Measurements from ENCODE around the gene GNA15. TPM values are rescaled to one million over a fixed set of nuclear protein-coding genes. Genes with fewer than 3 reads are reported as not detected.

The GNA15 gene
- total RNA-seq, 6 experiments from 2014 or later, result 0.31 to 3.9 (median 0.83) TPM

- Histone ChIP-seq H3K4me1 (peaks cover 0 to 20% (median 4%) of the 10 kb centered on the region in 4 donors), H3K27me3 (no peaks in the 10 kb centered on the region), H3K36me3 (peaks cover 0 to 15% (median 3%) of the 10 kb centered on the region in 4 donors), H3K9me3 (no peaks in the 10 kb centered on the region), H3K27ac (peak overlapping the region; percentile 24 to 81 (median 60)), H3K4me3 (peak overlapping the region; percentile 19 to 31 (median 28))
- TF ChIP-seq CTCF (IDR thresholded peaks at IDR 0.05) (no peak), POLR2A (IDR thresholded peaks at IDR 0.05) (no peak)
- intact Hi-C loops (cut with DNase I), result no loop called here
- DNase-seq (peak in 1 of 3 donors; percentile 48), ATAC-seq (peak in 3 of 4 donors; percentile 7 to 33 (median 22))
- WGBS (ENCODE audit: insufficient coverage, low coverage, low lambda C conversion rate, missing lambda C conversion rate), result no CpG with 5 or more reads among the region's 22 CpGs
These were observed 13.3 kb upstream of the GNA15 start for GRCh38 chr19:3122512-3122870.

- TF ChIP-seq CTCF (IDR thresholded peaks at IDR 0.05), result no peak
- TF ChIP-seq POLR2A (IDR thresholded peaks at IDR 0.05), result peak; percentile 24
- DNase-seq (peak in 2 of 3 donors; percentile 74 to 86), ATAC-seq (peak; percentile 52 to 79 (median 70))
- Histone ChIP-seq H3K9me3 (no peaks in the 10 kb centered on the region), H3K27me3 (no peaks in the 10 kb centered on the region), H3K4me1 (peaks cover 0 to 20% (median 4%) of the 10 kb centered on the region in 4 donors), H3K27ac (peak overlapping the region; percentile 24 to 81 (median 60)), H3K4me3 (peak overlapping the region; percentile 19 to 31 (median 28)), H3K36me3 (peaks cover 0 to 8% (median 2%) of the 10 kb centered on the region in 4 donors)
- intact Hi-C loops (cut with DNase I), result no loop called here
- 60% methylated on average over 3 of the region's 29 CpGs for WGBS (ENCODE audit: insufficient coverage, low coverage, low lambda C conversion rate, missing lambda C conversion rate)
These were observed 12.6 kb upstream of the GNA15 start for GRCh38 chr19:3123088-3123721.

- 13% methylated on average over 5 of the region's 8 CpGs for WGBS (ENCODE audit: insufficient coverage, low coverage, low lambda C conversion rate, missing lambda C conversion rate)
- peak overlapping the region in 2 of 3 donors; percentile 60 to 81 for H3K27ac ChIP-seq
These were observed 11.9 kb upstream of the GNA15 start for GRCh38 chr19:3123956-3124355.

GRCh38 chr19:3124630-3125029, 11.2 kb upstream of the GNA15 start:
- ATAC-seq, result no peak
- DNase-seq, result no peak
- no peaks in the 10 kb centered on the region for H3K36me3 ChIP-seq
- intact Hi-C loops (cut with DNase I), result no loop called here
- H3K27me3 ChIP-seq, result no peaks in the 10 kb centered on the region
- peaks cover 0 to 20% (median 4%) of the 10 kb centered on the region in 4 donors for H3K4me1 ChIP-seq
- peak overlapping the region in 1 of 3 donors; percentile 60 for H3K27ac ChIP-seq
- TF ChIP-seq CTCF (IDR thresholded peaks at IDR 0.05) (no peak), POLR2A (IDR thresholded peaks at IDR 0.05) (no peak)
- 73% methylated on average over 8 of the region's 16 CpGs for WGBS (ENCODE audit: insufficient coverage, low coverage, low lambda C conversion rate, missing lambda C conversion rate)
- H3K4me3 ChIP-seq, result no peak overlapping the region
- no peaks in the 10 kb centered on the region for H3K9me3 ChIP-seq

More at GRCh38 chr19:3123956-3124355, 11.9 kb upstream of the GNA15 start:
- peak overlapping the region in 1 of 3 donors; percentile 31 for H3K4me3 ChIP-seq
- intact Hi-C loops (cut with DNase I), result no loop called here
- ATAC-seq (peak; percentile 7 to 32 (median 18)), DNase-seq (peak in 2 of 3 donors; percentile 40 to 60)
- TF ChIP-seq CTCF (IDR thresholded peaks at IDR 0.05), result no peak
- TF ChIP-seq POLR2A (IDR thresholded peaks at IDR 0.05), result no peak
- no peaks in the 10 kb centered on the region for H3K27me3 ChIP-seq
- peaks cover 0 to 20% (median 4%) of the 10 kb centered on the region in 4 donors for H3K4me1 ChIP-seq
- no peaks in the 10 kb centered on the region for H3K9me3 ChIP-seq
- H3K36me3 ChIP-seq, result peaks cover 0 to under 1% (median 0%) of the 10 kb centered on the region in 4 donors
